Measurements from ENCODE around the gene KDM4B.

The KDM4B gene

DNA sequence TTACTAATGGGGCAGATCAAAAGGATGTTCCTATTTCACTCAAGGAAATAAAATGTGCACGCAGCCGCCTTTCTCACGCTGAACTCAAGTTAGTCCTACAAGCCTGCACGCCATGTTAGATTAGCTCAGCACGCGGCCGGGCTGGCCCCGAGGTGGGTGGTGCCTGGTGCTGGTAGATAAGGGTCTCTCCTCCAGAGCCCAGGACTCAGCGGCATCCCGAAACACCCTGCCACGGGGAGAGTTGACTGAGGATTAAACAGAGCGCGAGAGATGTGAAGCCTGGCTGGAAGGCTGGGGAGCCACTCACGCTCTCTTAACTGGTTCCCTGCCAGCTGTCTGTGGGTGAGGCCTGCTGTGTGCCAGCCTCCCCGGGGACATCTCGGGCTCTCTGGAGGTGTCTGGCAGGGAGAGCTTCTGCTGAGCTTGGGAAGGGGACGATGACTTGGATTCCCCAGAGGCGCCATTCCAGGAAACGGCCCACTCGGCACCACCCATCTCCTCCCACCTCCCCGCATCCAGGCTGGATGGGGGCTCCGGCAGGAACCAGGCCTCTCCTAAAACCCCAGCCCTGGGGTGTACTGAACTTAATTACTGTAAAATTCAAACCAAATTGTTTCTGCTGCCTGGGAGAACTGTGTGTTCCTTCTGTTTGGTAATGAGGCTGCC lies 122.2 kb downstream of the KDM4B start:
- no peak for DNase-seq (ENCODE audit: low read depth)

DNA sequence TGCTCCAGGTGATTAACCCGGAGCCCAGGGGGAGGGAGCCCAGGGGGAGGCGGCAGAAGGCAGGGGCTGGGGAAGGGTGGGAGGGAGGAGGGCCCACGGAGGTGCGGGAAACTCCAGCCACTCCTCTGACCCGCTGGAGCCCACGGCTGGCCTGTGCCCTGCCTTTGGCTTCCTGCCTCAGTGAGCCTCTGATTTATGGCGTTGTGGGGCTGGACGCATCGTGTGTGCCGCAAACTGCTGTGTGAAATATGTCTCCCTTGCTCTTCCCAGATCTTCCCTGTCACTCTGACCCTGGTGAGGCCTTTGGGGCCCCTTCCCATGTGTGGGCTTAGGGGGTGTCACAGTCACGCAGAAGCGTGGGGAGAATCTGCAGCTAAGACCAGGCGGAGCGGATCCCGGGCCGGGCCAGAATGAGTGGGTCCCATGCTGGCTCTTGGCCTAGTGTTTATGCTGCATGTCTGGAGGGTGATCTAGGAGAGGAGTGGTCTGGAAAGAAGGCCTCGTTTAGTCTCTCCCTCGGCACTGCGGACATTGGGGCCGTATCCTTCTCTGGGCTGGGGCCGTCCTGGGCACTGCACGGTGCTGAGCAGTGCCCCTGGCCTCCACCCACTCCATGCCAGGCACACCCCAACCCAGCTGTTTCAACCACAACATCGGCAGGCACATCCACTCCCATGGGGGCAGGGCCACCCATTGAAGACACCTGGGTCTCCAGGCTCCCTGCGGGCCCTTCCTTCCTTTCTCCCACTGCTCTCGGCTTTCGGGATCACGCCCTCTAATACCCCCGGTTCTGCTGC lies 123.0 kb downstream of the KDM4B start:
- DNase-seq (ENCODE audit: low read depth) = no peak

- no peak for DNase-seq (ENCODE audit: low read depth)
Observed at GRCh38 chr19:5092481-5092843, 123.5 kb downstream of the KDM4B start.

DNA sequence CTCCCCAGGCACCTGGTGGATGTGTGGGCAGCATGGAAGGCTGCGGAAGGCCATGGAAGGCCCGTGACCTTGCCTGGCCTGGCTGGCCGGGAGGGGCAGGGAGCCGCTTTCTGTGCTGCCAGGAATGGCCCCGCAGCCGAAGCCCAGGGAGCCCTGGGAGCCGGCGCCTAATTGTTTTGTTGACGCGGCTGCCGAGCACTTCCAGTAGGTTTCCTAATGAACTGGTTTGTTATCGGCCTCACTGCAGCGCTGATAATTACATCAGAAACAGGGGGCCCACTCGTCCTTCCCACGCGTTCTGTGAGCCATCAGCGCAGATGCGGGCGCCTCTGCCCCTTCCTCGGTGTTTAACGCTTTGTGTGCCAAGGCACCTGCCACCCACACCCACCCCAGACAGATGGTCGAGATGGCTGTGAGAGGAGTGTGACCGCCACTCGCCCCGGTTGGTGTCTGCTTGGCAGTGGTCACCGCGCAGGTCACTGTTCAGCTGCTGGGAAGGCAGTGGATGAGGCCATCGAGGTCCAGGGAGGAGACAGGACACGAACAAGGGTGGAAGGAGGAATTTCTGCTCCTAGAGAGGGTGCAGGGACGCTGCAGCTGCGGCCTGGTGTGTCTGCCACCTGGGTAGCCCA lies 124.5 kb downstream of the KDM4B start:
- DNase-seq (ENCODE audit: low read depth) = no peak

DNA sequence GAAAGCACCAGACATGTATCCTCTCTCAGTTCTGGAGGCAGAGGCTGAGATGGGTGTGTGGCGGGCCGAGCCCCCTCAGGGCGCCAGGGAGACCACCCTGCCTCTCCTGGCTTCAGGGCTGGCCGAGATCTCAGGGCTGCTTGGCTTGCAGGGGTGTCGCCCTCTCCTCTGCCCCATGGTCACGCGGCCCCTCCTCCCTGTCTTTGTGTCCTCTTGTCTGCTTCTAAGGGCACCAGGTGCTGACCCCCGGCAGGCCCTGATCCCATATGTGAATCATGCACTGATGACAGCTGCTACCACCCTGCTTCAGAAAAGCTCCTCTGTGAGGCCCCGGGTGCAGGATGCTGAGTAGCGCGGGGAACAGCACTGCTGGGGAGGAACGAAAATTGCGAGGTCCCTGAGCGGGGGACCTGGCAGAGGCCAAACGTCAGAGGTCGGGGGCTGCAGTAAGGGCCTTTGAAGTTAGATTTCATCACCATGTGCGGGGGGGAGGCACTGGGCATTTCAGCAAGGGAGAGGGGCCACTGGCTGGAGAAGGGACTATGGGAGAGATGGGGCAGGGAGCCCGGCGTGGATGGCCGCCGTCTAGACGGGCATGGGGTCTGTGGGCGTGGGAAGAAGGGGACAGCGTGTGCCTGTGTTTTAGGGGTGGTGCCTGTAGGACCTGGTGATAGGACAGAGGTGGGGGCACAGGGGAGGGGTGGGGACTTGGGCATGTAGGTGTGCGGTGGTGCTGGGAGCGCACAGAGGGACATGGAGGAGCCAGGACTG lies 125.2 kb downstream of the KDM4B start:
- no peak for DNase-seq (ENCODE audit: low read depth)

DNA sequence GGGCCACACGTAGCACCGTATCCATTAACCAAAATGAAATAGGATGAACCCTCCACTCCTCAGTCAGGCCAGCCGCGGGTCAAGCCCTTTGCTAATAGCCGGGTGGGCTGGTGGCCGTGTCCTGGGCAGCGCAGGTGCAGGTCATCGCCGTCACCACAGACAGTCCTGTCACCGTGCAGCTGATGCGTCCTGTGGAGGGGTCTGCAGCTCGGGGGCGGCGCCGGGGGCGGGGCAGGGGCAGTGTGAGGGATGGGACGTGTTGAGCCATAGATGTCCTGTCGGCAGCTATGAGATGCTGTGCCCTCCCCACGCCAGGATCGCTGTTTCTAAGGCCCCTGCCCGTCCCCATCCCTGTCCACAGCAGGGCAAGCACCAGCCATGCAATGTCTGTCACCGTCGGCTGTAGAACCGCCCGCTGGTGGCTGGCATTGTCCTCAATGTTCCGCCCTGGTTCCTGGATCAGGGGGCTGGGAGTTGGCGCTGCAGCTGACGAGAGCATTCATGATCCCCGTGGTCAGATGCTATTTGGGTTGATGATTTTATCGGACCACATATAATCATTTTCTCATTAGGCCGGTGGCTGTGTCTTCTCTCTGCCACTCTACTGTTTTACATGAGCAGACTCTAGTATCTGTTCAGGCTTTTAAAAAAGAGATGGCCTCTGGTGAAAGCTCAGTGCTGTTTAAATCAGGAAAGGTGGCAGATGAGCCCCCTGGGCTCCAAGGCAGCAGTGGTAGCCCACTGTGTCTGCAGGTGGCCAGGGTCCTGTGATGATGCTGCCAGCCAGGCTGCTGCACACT lies 126.1 kb downstream of the KDM4B start:
- DNase-seq (ENCODE audit: low read depth) = no peak

DNA sequence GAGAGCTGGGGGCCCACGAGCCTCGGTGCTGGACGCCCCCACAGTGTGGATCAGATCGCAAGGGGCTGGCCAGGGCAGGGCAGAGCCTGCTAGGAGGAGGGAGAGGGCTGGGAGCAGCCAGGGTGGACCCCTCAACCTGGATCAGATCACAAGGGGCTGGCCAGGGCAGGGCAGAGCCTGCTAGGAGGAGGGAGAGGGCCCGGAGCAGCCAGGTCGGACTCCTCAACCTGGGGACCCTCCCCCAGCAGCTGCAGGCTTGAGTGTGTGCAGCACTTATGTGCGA lies 126.6 kb downstream of the KDM4B start:
- no peak for DNase-seq (ENCODE audit: low read depth)

- DNase-seq (ENCODE audit: low read depth) = no peak
Observed at GRCh38 chr19:5096536-5096935, 127.6 kb downstream of the KDM4B start.

- DNase-seq (ENCODE audit: low read depth) = no peak
Observed at GRCh38 chr19:5097331-5097930, 128.5 kb downstream of the KDM4B start.

DNA sequence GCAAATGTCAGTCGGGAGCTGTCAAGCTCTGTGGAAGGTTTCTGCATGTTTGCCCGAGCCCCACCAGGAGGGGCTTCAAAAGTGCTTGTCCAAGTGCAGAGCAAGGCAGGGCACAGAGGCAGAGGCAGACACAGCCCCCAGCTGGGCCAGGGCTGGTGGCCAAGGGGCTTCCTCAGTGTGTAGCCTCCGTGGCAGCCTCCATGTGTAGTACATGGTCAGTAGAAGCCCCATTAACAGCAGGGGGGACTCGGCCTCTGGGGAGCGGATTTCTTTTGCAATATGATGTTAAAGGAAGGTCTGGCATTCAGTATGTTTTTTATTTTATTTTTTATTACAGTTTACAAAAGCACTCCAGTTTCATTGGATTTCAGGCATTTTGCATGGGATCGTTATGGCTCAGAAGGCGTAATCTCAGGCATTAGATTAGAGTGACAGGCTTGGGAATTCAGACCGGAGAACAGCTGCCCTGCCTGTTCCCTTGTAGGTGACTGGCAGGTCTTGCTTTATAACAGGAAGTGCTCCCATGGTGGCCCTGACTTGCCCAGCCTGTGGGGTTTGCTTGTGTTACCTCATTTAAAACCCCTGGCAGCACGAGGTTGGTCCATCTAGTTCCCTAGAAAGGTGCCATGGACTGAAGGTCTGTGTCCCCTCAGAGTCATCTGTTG lies 129.2 kb downstream of the KDM4B start:
- no peak for DNase-seq (ENCODE audit: low read depth)

GRCh38 chr19:5098646-5099045 lies 129.7 kb downstream of the KDM4B start:
- no peak for DNase-seq (ENCODE audit: low read depth)

- DNase-seq (ENCODE audit: low read depth) = no peak
Observed at GRCh38 chr19:5099701-5100221, 130.8 kb downstream of the KDM4B start.

DNA sequence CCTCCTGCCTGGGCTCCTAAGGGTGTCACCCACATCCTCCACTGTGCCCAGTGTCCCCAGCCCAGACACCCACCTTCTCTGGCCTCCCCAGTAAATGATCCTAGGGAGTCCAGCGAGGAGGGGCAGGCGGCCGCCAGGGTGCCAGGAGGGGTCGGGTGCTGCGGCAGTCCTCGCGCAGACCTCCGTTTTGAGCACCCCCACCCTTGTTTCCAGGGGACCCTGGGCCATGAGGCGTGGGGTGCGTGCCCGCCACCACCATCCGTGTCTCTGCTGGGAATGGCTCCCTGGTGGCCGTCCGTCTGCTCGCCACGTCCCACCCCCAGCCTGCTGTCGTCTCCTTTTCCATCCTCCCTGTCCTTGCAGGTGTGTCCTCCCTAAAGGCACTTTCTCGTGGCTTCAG lies 133.0 kb downstream of the KDM4B start:
- DNase-seq (ENCODE audit: low read depth) = no peak

- DNase-seq (ENCODE audit: low read depth) = no peak
Observed at GRCh38 chr19:5102520-5102919, 133.6 kb downstream of the KDM4B start.

GRCh38 chr19:5103061-5103701 lies 134.3 kb downstream of the KDM4B start:
- no peak for DNase-seq (ENCODE audit: low read depth)

DNA sequence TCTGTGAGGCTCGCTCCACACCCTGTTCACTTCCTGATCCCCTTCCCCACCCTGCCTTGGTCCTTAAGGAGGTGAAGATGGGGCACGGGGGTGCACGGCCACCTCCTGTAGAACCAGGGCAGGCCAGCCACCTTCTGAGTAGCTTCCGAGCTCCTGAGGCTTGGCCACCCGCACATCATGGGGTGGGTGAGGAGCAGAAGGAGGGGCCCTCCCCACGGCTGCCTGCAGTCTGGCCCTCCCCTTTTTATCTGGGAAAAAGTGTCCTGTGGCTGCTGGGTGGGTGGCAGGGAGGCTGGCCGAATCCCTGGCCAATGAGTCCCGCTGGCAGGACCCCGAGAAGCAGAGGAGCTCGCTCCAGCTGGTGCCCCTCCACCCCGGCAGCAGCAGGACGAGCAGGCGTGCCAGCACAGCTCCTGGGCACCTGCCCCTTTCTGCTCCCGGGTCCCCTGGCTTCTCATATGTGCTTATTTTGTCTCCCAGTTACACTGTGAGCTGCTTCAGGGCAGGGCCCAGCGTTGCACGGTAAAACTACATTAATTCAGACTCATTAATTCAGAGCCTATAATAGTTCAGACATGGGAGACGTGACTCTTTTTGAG lies 135.0 kb downstream of the KDM4B start:
- DNase-seq (ENCODE audit: low read depth) = no peak

GRCh38 chr19:5104871-5105351 lies 136.0 kb downstream of the KDM4B start:
- no peak for DNase-seq (ENCODE audit: low read depth)

DNA sequence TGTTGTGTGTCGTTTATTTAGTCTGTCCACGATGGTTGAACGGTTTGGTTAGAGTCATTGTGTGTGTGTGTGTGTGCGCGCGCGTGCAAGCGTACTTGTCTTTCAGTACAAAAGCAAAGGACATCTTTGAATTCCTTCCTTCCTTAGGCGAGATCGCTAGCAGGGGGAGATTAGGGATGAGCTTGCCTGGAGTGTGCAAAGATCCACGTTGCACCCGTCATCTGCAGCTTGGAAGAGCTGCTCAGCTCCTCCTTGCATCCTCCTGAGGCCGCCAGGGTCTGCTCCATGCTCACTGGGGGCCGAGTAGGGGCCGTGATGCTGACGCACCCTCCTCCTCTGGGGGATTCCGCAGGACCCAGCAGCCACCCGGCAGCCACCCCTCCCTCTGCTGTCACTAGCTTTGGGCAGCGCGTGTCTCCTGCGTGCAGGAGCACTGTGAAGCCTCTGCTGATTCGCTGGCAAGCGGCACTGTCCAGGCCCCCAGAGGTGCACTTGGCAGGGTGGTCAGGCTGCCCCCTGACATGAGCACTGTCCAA lies 137.3 kb downstream of the KDM4B start:
- DNase-seq (ENCODE audit: low read depth) = no peak

- DNase-seq (ENCODE audit: low read depth) = no peak
Observed at GRCh38 chr19:5106971-5107370, 138.1 kb downstream of the KDM4B start.
